WTC11 (cell line): ENCODE results near the gene XPR1. TPM values are rescaled to one million over a fixed set of nuclear protein-coding genes. Genes with fewer than 3 reads are reported as not detected.

Source experiments
- ATAC-seq: fragments of 200-7000 bp; cut with Tn5 transposase; 2 replicates; pipeline ENCODE4 v1.10.0; 2021; ENCODE audit warnings: mild to moderate bottlenecking, moderate library complexity
- CTCF ChIA-PET: fragments of 300-600 bp; sonication (Branson Sonifier 250); formaldehyde crosslinking; loops from one replicate; lab custom pipeline; 2021; ENCODE audit warnings: antibody characterized with exemption; lab: Charles Lee
- POLR2A ChIA-PET: fragments of 350-600 bp; sonication (Branson Sonifier 250); formaldehyde crosslinking; loops from one replicate; lab custom pipeline; 2021; ENCODE audit warnings: antibody characterized with exemption; lab: Charles Lee
- DNase-seq: peaks from one replicate; pipeline ENCODE4 v3.0.0; 2021; ENCODE audit warnings: low spot score
- H3K27ac Mint-ChIP-seq: 2 replicates; pipeline ENCODE4 v1.8.0; 2021; ENCODE audit warnings: mixed read lengths
- H3K27me3 Mint-ChIP-seq: 2 replicates; pipeline ENCODE4 v1.8.0; 2021; ENCODE audit warnings: low read depth, mild to moderate bottlenecking, moderate library complexity, mixed read lengths
- H3K36me3 Mint-ChIP-seq: 2 replicates; pipeline ENCODE4 v1.8.0; 2021; ENCODE audit warnings: mixed read lengths
- H3K4me1 Mint-ChIP-seq: 2 replicates; pipeline ENCODE4 v1.8.0; 2022; ENCODE audit warnings: mixed read lengths
- H3K4me3 Mint-ChIP-seq: 2 replicates; pipeline ENCODE4 v1.8.0; 2021; ENCODE audit warnings: mild to moderate bottlenecking, moderate library complexity, mixed read lengths
- H3K9me3 Mint-ChIP-seq: 2 replicates; pipeline ENCODE4 v1.8.0; 2021; ENCODE audit warnings: mixed read lengths
- ARID4B ChIP-seq: sonication (generic); formaldehyde crosslinking; IDR thresholded peaks from 2 replicates; pipeline ENCODE4 v1.8.0; 2023; ENCODE audit warnings: missing genetic modification reagents, mild to moderate bottlenecking, borderline replicate concordance
- CBFB ChIP-seq: sonication (generic); formaldehyde crosslinking; IDR thresholded peaks from 2 replicates; pipeline ENCODE4 v1.8.1; 2022; ENCODE audit warnings: mild to moderate bottlenecking, low read depth, missing genetic modification reagents
- E2F4 ChIP-seq: sonication (generic); formaldehyde crosslinking; IDR thresholded peaks from 2 replicates; pipeline ENCODE4 v1.8.1; 2022; ENCODE audit warnings: low read depth, mild to moderate bottlenecking, moderate library complexity, missing genetic modification reagents, borderline replicate concordance
- FOXK1 ChIP-seq: sonication (generic); formaldehyde crosslinking; IDR thresholded peaks from 2 replicates; pipeline ENCODE4 v1.8.0; 2022; ENCODE audit warnings: mild to moderate bottlenecking, moderate library complexity, missing genetic modification reagents
- FOXP4 ChIP-seq: sonication (generic); formaldehyde crosslinking; IDR thresholded peaks from 2 replicates; pipeline ENCODE4 v1.8.0; 2022; ENCODE audit warnings: mild to moderate bottlenecking, missing genetic modification reagents
- GABPB1 ChIP-seq: sonication (generic); formaldehyde crosslinking; IDR thresholded peaks from 2 replicates; pipeline ENCODE4 v1.8.1; 2023; ENCODE audit warnings: mild to moderate bottlenecking, missing genetic modification reagents
- HMGA2 ChIP-seq: fragments of 250-450 bp; sonication (Bioruptor Pico); IDR thresholded peaks from 2 replicates; pipeline ENCODE4 v1.4.0; 2021; ENCODE audit warnings: mild to moderate bottlenecking, moderate library complexity
- HMGXB4 ChIP-seq: sonication (generic); formaldehyde crosslinking; IDR thresholded peaks from 2 replicates; pipeline ENCODE4 v1.8.1; 2023; ENCODE audit warnings: mild to moderate bottlenecking, moderate library complexity, missing genetic modification reagents
- JUN ChIP-seq: sonication (generic); formaldehyde crosslinking; IDR thresholded peaks from 2 replicates; pipeline ENCODE4 v1.8.0; 2023; ENCODE audit warnings: mild to moderate bottlenecking, missing genetic modification reagents
- MAX ChIP-seq: sonication (generic); formaldehyde crosslinking; IDR thresholded peaks from 2 replicates; pipeline ENCODE4 v1.8.0; 2022; ENCODE audit warnings: mild to moderate bottlenecking, missing genetic modification reagents
- NR1H2 ChIP-seq: sonication (generic); formaldehyde crosslinking; IDR thresholded peaks from 2 replicates; pipeline ENCODE4 v1.9.0; 2021; ENCODE audit warnings: mild to moderate bottlenecking, moderate library complexity, missing genetic modification reagents
- NR2C2 ChIP-seq: sonication (generic); formaldehyde crosslinking; IDR thresholded peaks from 2 replicates; pipeline ENCODE4 v1.8.0; 2022; ENCODE audit warnings: mild to moderate bottlenecking, missing genetic modification reagents
- PREB ChIP-seq: sonication (generic); formaldehyde crosslinking; IDR thresholded peaks from 2 replicates; pipeline ENCODE4 v1.8.1; 2022; ENCODE audit warnings: mild to moderate bottlenecking, missing genetic modification reagents, moderate library complexity, borderline replicate concordance
- SMAD4 ChIP-seq: sonication (generic); formaldehyde crosslinking; IDR thresholded peaks from 2 replicates; pipeline ENCODE4 v1.8.0; 2022; ENCODE audit warnings: mild to moderate bottlenecking, missing genetic modification reagents
- SOX15 ChIP-seq: fragments of 250-450 bp; sonication (Bioruptor Pico); IDR thresholded peaks from 2 replicates; pipeline ENCODE4 v1.9.0; 2021; ENCODE audit warnings: mild to moderate bottlenecking
- TEAD1 ChIP-seq: sonication (generic); formaldehyde crosslinking; IDR thresholded peaks from 2 replicates; pipeline ENCODE4 v1.8.0; 2022; ENCODE audit warnings: mild to moderate bottlenecking, missing genetic modification reagents
- TEAD4 ChIP-seq: sonication (generic); formaldehyde crosslinking; IDR thresholded peaks from 2 replicates; pipeline ENCODE4 v1.8.0; 2022; ENCODE audit warnings: mild to moderate bottlenecking, missing genetic modification reagents
- TP53 ChIP-seq: sonication (generic); formaldehyde crosslinking; IDR thresholded peaks from 2 replicates; pipeline ENCODE4 v1.8.1; 2023; ENCODE audit warnings: mild to moderate bottlenecking, missing genetic modification reagents
- ZNF219 ChIP-seq: sonication (generic); formaldehyde crosslinking; IDR thresholded peaks from 2 replicates; pipeline ENCODE4 v1.8.0; 2023; ENCODE audit warnings: missing genetic modification reagents, mild to moderate bottlenecking, borderline replicate concordance
- ZNF281 ChIP-seq: sonication (generic); formaldehyde crosslinking; IDR thresholded peaks from 2 replicates; pipeline ENCODE4 v1.8.0; 2023; ENCODE audit warnings: mild to moderate bottlenecking, missing genetic modification reagents
- ZNF317 ChIP-seq: sonication (generic); formaldehyde crosslinking; IDR thresholded peaks from 2 replicates; pipeline ENCODE4 v1.8.1; 2023; ENCODE audit warnings: low read depth, mild to moderate bottlenecking, moderate library complexity, missing genetic modification reagents, borderline replicate concordance
- ZNF416 ChIP-seq: fragments of 250-450 bp; sonication (Bioruptor Pico); IDR thresholded peaks from 2 replicates; pipeline ENCODE4 v1.9.0; 2021; ENCODE audit warnings: mild to moderate bottlenecking, inconsistent platforms
- total RNA-seq: library from RNA; stranded (reverse); gene quantifications from 3 replicates; pipeline ENCODE4 v1.2.3, GENCODE V29; 2021

The XPR1 gene
- total RNA-seq, 1 experiment from 2014 or later: 34.6 TPM

- TF ChIP-seq FOXK1 (CRISPR knock-in tag) (no peak), SOX15 (no peak), TEAD1 (CRISPR knock-in tag) (no peak), ZNF317 (no peak), HMGXB4 (CRISPR knock-in tag) (no peak), ZNF281 (CRISPR knock-in tag) (no peak), GABPB1 (CRISPR knock-in tag) (no peak), ZNF219 (CRISPR knock-in tag) (no peak), TEAD4 (CRISPR knock-in tag) (no peak), FOXP4 (CRISPR knock-in tag) (no peak), JUN (CRISPR knock-in tag) (no peak), MAX (CRISPR knock-in tag) (no peak), NR1H2 (no peak), CBFB (CRISPR knock-in tag) (no peak)
- no peaks in the 10 kb centered on the region for H3K9me3 Mint-ChIP-seq
- ATAC-seq: no peak
- H3K4me1 Mint-ChIP-seq: peaks cover 28% of the 10 kb centered on the region
- no peaks in the 10 kb centered on the region for H3K36me3 Mint-ChIP-seq
- DNase-seq: no peak
- peaks cover 25% of the 10 kb centered on the region for H3K27me3 Mint-ChIP-seq
- no peak overlapping the region for H3K4me3 Mint-ChIP-seq
- ChIA-PET CTCF (interaction anchor here (0.8 to 3.5 kb wide), 11 partner anchors 10 to 566 kb away, joined by 3 to 42 read pairs (median 4); partner anchors contain the start of gene CACNA1E), POLR2A (no interaction called here)
- no peak overlapping the region for H3K27ac Mint-ChIP-seq
Measured at GRCh38 chr1:180916771-180917170, 284.9 kb downstream of the XPR1 start.

GRCh38 chr1:180917306-180918065 lies 285.7 kb downstream of the XPR1 start:
- no peak overlapping the region for H3K27ac Mint-ChIP-seq
- POLR2A ChIA-PET: no interaction called here
- CTCF ChIA-PET: interaction anchor here (0.7 to 3.5 kb wide), 17 partner anchors 9 to 566 kb away, joined by 3 to 42 read pairs (median 3); partner anchors contain the start of gene CACNA1E
- no peaks in the 10 kb centered on the region for H3K36me3 Mint-ChIP-seq
- H3K9me3 Mint-ChIP-seq: no peaks in the 10 kb centered on the region
- DNase-seq (no peak), ATAC-seq (peak; percentile 46)
- peaks cover 33% of the 10 kb centered on the region for H3K4me1 Mint-ChIP-seq
- no peak overlapping the region for H3K4me3 Mint-ChIP-seq
- peaks cover 20% of the 10 kb centered on the region for H3K27me3 Mint-ChIP-seq
- no peak for TF ChIP-seq ARID4B
- TF ChIP-seq E2F4: no peak
- TF ChIP-seq ZNF416 (CRISPR knock-in tag): no peak
- no peak for TF ChIP-seq PREB
- no peak for TF ChIP-seq TP53 (CRISPR knock-in tag)
- TF ChIP-seq NR2C2: no peak
- TF ChIP-seq SMAD4 (CRISPR knock-in tag): no peak
- TF ChIP-seq HMGA2 (CRISPR knock-in tag): no peak
